BJ (cell line): Measurements from ENCODE around the gene HELZ2. TPM values are rescaled to one million over a fixed set of nuclear protein-coding genes. Genes with fewer than 3 reads are reported as not detected.

Experiments used
- CTCF ChIA-PET: fragments of 350-600 bp; formaldehyde crosslinking; extraction: SDS; loops from one replicate; lab custom pipeline; 2021; ENCODE audit warnings: antibody characterized with exemption, inconsistent platforms; lab: Yijun Ruan, JAX
- POLR2A ChIA-PET: fragments of 300-600 bp; sonication (Branson Sonifier 250); formaldehyde crosslinking; extraction: SDS; loops from one replicate; lab custom pipeline; 2021; ENCODE audit warnings: antibody characterized with exemption; lab: Charles Lee
- DNase-seq: peaks from one replicate; pipeline ENCODE4 v3.0.0-alpha.2; 2011; ENCODE audit warnings: low read depth
- H3K27me3 ChIP-seq: 2 replicates; pipeline ENCODE4 v1.6.0; 2011; ENCODE audit warnings: low read length; ENCODE audit not compliant: control insufficient read depth, insufficient read depth
- H3K36me3 ChIP-seq: 2 replicates; pipeline ENCODE4 v1.5.1; 2011; ENCODE audit warnings: low read length; ENCODE audit not compliant: control insufficient read depth, insufficient read depth
- H3K4me3 ChIP-seq: 2 replicates; pipeline ENCODE4 v1.5.1; 2011; ENCODE audit warnings: low read depth, mild to moderate bottlenecking, control low read depth, low read length
- CTCF ChIP-seq: IDR thresholded peaks from 2 replicates; pipeline ENCODE4 v1.5.1; 2011; ENCODE audit warnings: low read depth, mild to moderate bottlenecking, control low read depth, inconsistent platforms, low read length, moderate library complexity; ENCODE audit not compliant: insufficient read depth
- polyA plus RNA-seq: library from polyadenylated mRNA; depleted of rRNA; stranded (reverse); fragments of >200 nt; gene quantifications from 2 replicates; pipeline ENCODE4 v1.2.3, GENCODE V29; 2011

HELZ2 gene
- polyA plus RNA-seq, 1 experiment, result 7.9 TPM

DNA sequence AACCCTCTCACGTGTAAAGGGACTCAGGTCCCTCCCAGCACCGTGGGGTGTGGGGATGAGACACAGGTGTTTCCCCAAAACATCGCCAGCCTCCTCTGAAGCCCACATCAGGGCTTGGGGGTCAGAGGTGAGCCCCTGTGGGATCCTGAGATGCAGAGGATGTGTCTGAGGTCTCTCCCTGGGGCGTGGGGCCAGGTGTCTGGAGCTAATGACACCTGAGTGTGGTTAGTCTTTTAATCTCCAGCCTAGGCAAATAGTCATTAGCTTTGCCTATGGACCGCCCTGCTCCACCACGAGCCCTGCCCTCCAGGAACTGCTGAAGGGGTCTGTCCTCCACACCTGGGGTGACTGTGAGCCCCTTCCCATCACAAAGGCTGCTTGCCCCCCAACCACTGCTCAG lies 28.2 kb downstream of the HELZ2 start:
- H3K27me3 ChIP-seq, result peaks cover 5% of the 10 kb centered on the region
- TF ChIP-seq CTCF, result no peak
- ChIA-PET POLR2A (no interaction called here), CTCF (interaction anchor here (3.0 kb wide), 1 partner anchor 9 kb away, joined by 7 read pairs; the partner anchor contains the start of gene PTK6)
- no peak for DNase-seq
- no peak overlapping the region for H3K4me3 ChIP-seq
- no peaks in the 10 kb centered on the region for H3K36me3 ChIP-seq

DNA sequence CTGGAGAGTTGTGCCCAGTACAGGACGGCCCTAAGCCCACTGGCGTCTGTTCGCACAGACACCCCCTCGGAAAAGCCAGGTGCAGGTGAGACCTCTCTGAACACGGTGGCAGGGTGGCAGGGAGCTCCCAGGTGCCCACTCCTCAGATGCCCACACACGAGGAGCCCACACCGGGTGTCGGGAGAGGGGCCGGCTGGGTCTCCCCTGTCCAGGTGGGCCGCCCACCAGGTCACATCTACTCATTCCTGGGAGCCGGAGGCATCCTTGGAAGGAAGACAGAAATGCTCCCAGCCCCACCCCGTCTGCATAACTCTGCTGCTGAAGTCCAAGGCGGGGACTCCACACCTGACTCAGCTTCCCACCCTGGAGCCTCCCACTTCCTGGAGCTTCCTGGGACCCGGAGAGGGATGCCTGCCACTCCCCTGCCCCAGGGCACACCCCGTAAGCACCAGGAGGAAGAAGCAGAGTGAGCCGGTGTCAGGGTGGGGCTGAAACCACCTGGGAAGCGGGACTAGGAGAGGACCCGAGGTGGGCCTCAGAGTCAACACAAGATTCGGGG lies 29.0 kb downstream of the HELZ2 start:
- Histone ChIP-seq H3K36me3 (no peaks in the 10 kb centered on the region), H3K4me3 (no peak overlapping the region), H3K27me3 (peaks cover 5% of the 10 kb centered on the region)
- no peak for DNase-seq
- POLR2A ChIA-PET, result no interaction called here
- CTCF ChIA-PET, result interaction anchor here (0.9 to 3.0 kb wide), 2 partner anchors 8 to 429 kb away, joined by 5 to 7 read pairs; partner anchors contain the start of gene PTK6
- no peak for TF ChIP-seq CTCF

- Histone ChIP-seq H3K36me3 (no peaks in the 10 kb centered on the region), H3K27me3 (peaks cover 5% of the 10 kb centered on the region), H3K4me3 (no peak overlapping the region)
- no peak for TF ChIP-seq CTCF
- POLR2A ChIA-PET, result no interaction called here
- CTCF ChIA-PET, result interaction anchor here (0.8 to 3.0 kb wide), 5 partner anchors 7 to 431 kb away, joined by 3 to 7 read pairs (median 3); partner anchors contain the start of gene PTK6
- no peak for DNase-seq
Observed at GRCh38 chr20:63544241-63544957, 29.6 kb downstream of the HELZ2 start.

DNA sequence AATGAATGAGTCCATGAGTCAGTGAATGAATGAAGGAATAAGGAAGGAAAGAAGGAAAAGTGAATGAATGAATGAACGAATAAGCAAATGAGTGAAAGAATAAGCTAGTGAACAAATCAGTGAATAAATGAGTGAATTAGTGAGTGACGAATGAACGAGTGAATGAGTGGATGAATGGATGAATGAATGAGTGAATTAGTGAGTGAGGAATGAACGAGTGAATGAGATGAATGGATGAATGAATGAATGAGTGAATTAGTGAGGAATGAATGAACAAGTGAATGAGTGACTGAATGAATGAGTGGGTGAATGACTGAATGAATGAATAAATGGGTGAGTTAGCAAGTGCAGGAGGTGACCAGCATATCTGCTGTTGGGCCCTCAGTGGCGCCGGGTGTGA lies 30.3 kb downstream of the HELZ2 start:
- no peak for DNase-seq
- no peak for TF ChIP-seq CTCF
- no peaks in the 10 kb centered on the region for H3K36me3 ChIP-seq
- no peak overlapping the region for H3K4me3 ChIP-seq
- CTCF ChIA-PET, result interaction anchor here (0.6 to 1.1 kb wide), 4 partner anchors 29 to 431 kb away, joined by 3 read pairs; no protein-coding TSS in a partner anchor
- POLR2A ChIA-PET, result no interaction called here
- H3K27me3 ChIP-seq, result peaks cover 5% of the 10 kb centered on the region

DNA sequence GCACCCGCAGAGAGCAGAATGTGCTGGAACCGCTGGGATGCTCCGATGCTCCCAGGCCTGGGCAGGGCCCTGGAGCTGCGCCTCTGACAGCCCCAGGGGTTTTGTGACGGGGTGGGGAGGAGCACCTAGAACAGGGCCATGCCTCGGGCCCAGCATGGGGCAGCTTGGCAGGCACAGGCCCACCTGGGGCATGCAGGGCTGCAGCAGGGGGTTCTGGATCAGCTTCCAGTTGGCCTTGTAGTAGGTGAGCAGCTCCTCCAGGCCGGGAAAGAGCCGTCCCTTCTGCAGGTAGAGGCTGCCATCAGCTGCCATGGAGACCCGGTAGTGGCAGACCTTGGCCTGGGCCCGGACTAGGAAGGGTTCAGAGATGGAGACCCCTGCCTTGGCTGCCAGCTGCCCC lies 30.9 kb downstream of the HELZ2 start:
- ChIA-PET CTCF (interaction anchor here (0.6 kb wide), 1 partner anchor 55 kb away, joined by 3 read pairs; no protein-coding TSS in a partner anchor), POLR2A (interaction anchor here (0.6 kb wide), 1 partner anchor 22 kb away, joined by 3 read pairs; no protein-coding TSS in a partner anchor)
- no peak overlapping the region for H3K4me3 ChIP-seq
- 0 out of 2 replicates have a peak, but pooled peaks cover 2% of the 10 kb centered on the region for H3K27me3 ChIP-seq
- no peaks in the 10 kb centered on the region for H3K36me3 ChIP-seq
- no peak for TF ChIP-seq CTCF
- no peak for DNase-seq
